ENCODE measurements around the gene PRKCZ. TPM values are rescaled to one million over a fixed set of nuclear protein-coding genes. Genes with fewer than 3 reads are reported as not detected.

PRKCZ gene
- total and polyA plus RNA-seq, 2 of the 4 experiments (the other 2 are of a cell fraction): 2.0 to 3.5 TPM

DNA sequence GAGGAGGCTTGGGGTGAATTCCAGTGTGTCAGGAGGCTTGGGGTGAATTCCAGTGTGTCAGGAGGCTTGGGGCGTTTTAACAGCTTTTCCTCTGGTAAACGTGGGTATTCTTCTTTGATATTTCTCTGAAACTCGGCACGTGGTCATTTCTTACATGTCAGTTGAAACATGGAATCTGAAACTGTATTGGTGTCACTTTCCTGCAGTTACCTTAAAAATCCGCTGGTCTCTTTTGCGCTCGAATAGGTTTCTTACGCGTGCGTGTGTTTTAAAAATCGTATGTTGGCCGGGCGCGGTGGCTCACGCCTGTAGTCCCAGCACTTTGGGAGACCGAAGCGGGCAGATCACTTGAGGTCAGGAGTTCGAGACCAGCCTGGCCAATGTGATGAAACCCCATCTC lies 33.5 kb downstream of the PRKCZ start:
- no peak overlapping the region for H2AFZ ChIP-seq (replicated peaks; ENCODE audit: low read length, poor library complexity)
- H3K4ac ChIP-seq (ENCODE audit: low read depth, low read length): no peak overlapping the region
- dilution Hi-C loops (cut with HindIII; ENCODE audit: low sequenced_read_pairs, unreplicated experiment): no loop called here
- peaks cover 4% of the 10 kb centered on the region; the same call in 1 of the 2 replicates for H3K9me1 ChIP-seq (ENCODE audit: insufficient read depth, low read length)
- no peak overlapping the region for H4K8ac ChIP-seq (ENCODE audit: low read depth in 2 of 2, low read length in 2 of 2)
- in situ Hi-C loops (cut with MboI; ENCODE audit: low sequenced_read_pairs): no loop called here
- H3K9ac ChIP-seq (ENCODE audit: low read depth, low read length): no peak overlapping the region
- no peak for TF ChIP-seq RAD21 (IDR thresholded peaks at IDR 0.05; ENCODE audit: low read length)
- TF ChIP-seq CEBPB (IDR thresholded peaks at IDR 0.05; ENCODE audit: low read depth, low read length): no peak
- no peak for TF ChIP-seq RCOR1 (IDR thresholded peaks at IDR 0.05; ENCODE audit: insufficient replicate concordance, low read length)
- no peak for TF ChIP-seq MAFK (IDR thresholded peaks at IDR 0.05; ENCODE audit: low read depth, low read length)
- TF ChIP-seq, protein P1, sequence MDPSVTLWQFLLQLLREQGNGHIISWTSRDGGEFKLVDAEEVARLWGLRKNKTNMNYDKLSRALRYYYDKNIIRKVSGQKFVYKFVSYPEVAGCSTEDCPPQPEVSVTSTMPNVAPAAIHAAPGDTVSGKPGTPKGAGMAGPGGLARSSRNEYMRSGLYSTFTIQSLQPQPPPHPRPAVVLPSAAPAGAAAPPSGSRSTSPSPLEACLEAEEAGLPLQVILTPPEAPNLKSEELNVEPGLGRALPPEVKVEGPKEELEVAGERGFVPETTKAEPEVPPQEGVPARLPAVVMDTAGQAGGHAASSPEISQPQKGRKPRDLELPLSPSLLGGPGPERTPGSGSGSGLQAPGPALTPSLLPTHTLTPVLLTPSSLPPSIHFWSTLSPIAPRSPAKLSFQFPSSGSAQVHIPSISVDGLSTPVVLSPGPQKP (IDR thresholded peaks at IDR 0.05; ENCODE audit: borderline replicate concordance, low read depth, low read length): no peak
- TF ChIP-seq NFE2L2 (IDR thresholded peaks at IDR 0.05; ENCODE audit: low read depth, low read length): no peak
- no peak for TF ChIP-seq POLR2A (IDR thresholded peaks at IDR 0.05; ENCODE audit: low read depth, low read length)
- no peak for TF ChIP-seq CHD1 (IDR thresholded peaks at IDR 0.05; ENCODE audit: low read depth, low read length)
- no peak for TF ChIP-seq RFX5 (IDR thresholded peaks at IDR 0.05; ENCODE audit: low read depth, low read length)
- no peak for TF ChIP-seq FOS (IDR thresholded peaks at IDR 0.05; ENCODE audit: low read depth, low read length)
- TF ChIP-seq, protein P2, sequence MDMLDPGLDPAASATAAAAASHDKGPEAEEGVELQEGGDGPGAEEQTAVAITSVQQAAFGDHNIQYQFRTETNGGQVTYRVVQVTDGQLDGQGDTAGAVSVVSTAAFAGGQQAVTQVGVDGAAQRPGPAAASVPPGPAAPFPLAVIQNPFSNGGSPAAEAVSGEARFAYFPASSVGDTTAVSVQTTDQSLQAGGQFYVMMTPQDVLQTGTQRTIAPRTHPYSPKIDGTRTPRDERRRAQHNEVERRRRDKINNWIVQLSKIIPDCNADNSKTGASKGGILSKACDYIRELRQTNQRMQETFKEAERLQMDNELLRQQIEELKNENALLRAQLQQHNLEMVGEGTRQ (IDR thresholded peaks at IDR 0.05; ENCODE audit: low read depth, low read length): no peak
- TF ChIP-seq, protein P3, sequence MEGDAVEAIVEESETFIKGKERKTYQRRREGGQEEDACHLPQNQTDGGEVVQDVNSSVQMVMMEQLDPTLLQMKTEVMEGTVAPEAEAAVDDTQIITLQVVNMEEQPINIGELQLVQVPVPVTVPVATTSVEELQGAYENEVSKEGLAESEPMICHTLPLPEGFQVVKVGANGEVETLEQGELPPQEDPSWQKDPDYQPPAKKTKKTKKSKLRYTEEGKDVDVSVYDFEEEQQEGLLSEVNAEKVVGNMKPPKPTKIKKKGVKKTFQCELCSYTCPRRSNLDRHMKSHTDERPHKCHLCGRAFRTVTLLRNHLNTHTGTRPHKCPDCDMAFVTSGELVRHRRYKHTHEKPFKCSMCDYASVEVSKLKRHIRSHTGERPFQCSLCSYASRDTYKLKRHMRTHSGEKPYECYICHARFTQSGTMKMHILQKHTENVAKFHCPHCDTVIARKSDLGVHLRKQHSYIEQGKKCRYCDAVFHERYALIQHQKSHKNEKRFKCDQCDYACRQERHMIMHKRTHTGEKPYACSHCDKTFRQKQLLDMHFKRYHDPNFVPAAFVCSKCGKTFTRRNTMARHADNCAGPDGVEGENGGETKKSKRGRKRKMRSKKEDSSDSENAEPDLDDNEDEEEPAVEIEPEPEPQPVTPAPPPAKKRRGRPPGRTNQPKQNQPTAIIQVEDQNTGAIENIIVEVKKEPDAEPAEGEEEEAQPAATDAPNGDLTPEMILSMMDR (conservative IDR thresholded peaks at IDR 0.05; ENCODE audit: low read depth, low read length): no peak
- TF ChIP-seq BHLHE40 (IDR thresholded peaks at IDR 0.05; ENCODE audit: low read depth, low read length): no peak
- TF ChIP-seq MAZ (IDR thresholded peaks at IDR 0.05; ENCODE audit: borderline replicate concordance, low read depth, low read length): no peak
- ChIA-PET POLR2A (ENCODE audit: unreplicated experiment) (no interaction called here), CTCF (no interaction called here)
- DNase-seq (no peak), ATAC-seq (ENCODE audit: low read depth) (no peak)
- no peak overlapping the region for H2AK5ac ChIP-seq (ENCODE audit: low read depth, low read length)
- no peaks in the 10 kb centered on the region; the same call in 1 of the 2 replicates for H3K27me3 ChIP-seq (ENCODE audit: control insufficient read depth, insufficient read depth, low read length)
- no peak overlapping the region for H3K56ac ChIP-seq (ENCODE audit: extremely low read depth, insufficient read depth, low read length)
- H3K4me2 ChIP-seq (ENCODE audit: low read depth, low read length): no peak overlapping the region
- H3K27ac ChIP-seq (ENCODE audit: insufficient read depth, low read length): no peak overlapping the region
- H4K20me1 ChIP-seq (ENCODE audit: insufficient read depth, low read length): no peaks in the 10 kb centered on the region
- no peak overlapping the region for H3K23ac ChIP-seq (ENCODE audit: low read depth, low read length)
- H3K4me3 ChIP-seq (ENCODE audit: insufficient read depth, low read depth, low read length): no peak overlapping the region
- H3K36me3 ChIP-seq (ENCODE audit: control insufficient read depth, insufficient read depth, low read length): no peaks in the 10 kb centered on the region
- H3K18ac ChIP-seq (ENCODE audit: low read depth, low read length): no peak overlapping the region
- H2BK120ac ChIP-seq (ENCODE audit: low read depth, low read length): no peak overlapping the region
- peaks cover 4% of the 10 kb centered on the region for H3K4me1 ChIP-seq (ENCODE audit: control insufficient read depth, insufficient read depth, low read length)
- H2BK20ac ChIP-seq (ENCODE audit: low read depth, low read length): no peak overlapping the region
- no TSS peak for BruUV-seq (replicated peaks)
- no peak overlapping the region for H2AK9ac ChIP-seq (replicated peaks; ENCODE audit: low read depth, low read length, poor library complexity)
- WGBS, 2 experiments (ENCODE audit: extremely low coverage in 2 of 2, insufficient read length in 1 of 2): 80% methylated on average over 4 of the region's 18 CpGs; no CpG with 5 or more reads in 1 of the 2 experiments
- intact Hi-C loops (cut with micrococcal nuclease): no loop called here
- H2BK15ac ChIP-seq (ENCODE audit: low read depth, low read length): no peak overlapping the region
- no peak overlapping the region for H4K91ac ChIP-seq (ENCODE audit: insufficient read depth, low read depth, low read length)
- H3K14ac ChIP-seq (replicated peaks; ENCODE audit: low read depth, low read length): no peak overlapping the region
- H2BK5ac ChIP-seq (ENCODE audit: low read depth, low read length, poor library complexity, severe bottlenecking): no peak overlapping the region
- H3K9me3 ChIP-seq (ENCODE audit: control insufficient read depth, insufficient read depth, low read length): peaks cover 18% of the 10 kb centered on the region
- no peak overlapping the region for H4K5ac ChIP-seq (ENCODE audit: low read depth, low read length)
- H3K79me1 ChIP-seq (ENCODE audit: low read depth in 1 of 2, low read length in 2 of 2): no peaks in the 10 kb centered on the region
